Ramos (cell line): ENCODE measurements around the gene CD55.
"Not testable (repeated sequence)": the region's sequence is repeated elsewhere in the genome, so short reads cannot be mapped to it uniquely, and the experiment has no call there.

Source experiments
- in situ Hi-C: fragments of 300-500 bp; cut with MboI; formaldehyde crosslinking; loops from one replicate; pipeline ENCODE4 v1.14.3; 2022; ENCODE audit warnings: low sequenced_read_pairs; ENCODE audit not compliant: unreplicated experiment

Gene CD55

DNA sequence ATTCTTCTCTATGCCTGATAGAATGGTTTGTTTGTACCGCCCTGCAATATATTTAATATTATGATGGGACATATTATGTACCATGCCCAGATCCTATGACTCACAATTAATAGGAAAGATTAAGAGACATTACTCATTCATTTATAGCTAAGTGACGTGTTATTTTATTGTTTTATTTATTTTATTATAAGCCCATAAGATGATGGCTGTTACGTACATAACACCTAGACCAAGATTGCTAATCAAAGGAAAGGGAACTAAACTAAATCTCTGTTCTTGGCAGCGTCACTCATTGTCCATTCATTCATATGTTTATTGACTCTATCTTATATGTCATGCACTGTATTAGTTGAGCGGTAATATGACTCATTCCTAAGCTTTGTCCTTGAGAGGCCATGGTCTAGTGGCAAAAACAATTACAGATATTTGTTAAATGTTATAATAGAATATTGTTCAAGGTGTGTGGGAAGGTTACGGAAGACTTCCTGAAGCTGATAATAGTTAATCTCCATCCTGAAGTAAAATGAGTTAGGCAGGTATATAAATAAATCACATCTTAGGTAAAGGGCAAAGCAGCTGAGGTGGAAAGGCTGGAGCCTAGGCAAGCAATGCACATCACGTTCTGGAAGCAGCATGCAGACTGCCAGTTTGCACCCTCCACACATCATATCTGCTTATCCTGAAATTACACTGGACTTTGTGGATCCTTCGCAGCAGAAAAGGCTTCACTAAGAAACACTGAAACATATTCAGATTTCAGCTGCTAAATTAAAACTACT, 16.6 kb upstream of the CD55 start:
- in situ Hi-C loops = no loop called here

GRCh38 chr1:207305489-207305873, 16.0 kb upstream of the CD55 start:
- in situ Hi-C loops = no loop called here

DNA sequence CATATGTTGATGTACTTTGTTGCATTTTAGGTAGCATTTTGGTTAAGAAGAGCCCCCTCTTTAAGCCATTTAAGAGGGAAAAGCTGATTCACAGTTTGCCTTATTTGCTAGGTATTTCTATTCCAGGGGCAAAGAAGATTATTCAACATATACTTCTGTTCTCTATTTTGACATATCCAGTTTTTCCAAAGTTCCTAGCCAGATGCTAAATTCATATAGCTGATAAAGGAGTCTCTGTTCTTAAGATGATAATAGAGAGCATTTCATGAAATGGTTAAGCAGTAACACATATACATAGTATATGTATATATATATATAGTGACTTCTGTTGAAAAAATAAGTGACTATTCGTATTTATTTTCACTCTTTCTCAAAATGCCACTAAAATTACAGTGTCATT, 15.5 kb upstream of the CD55 start:
- in situ Hi-C loops = no loop called here

DNA sequence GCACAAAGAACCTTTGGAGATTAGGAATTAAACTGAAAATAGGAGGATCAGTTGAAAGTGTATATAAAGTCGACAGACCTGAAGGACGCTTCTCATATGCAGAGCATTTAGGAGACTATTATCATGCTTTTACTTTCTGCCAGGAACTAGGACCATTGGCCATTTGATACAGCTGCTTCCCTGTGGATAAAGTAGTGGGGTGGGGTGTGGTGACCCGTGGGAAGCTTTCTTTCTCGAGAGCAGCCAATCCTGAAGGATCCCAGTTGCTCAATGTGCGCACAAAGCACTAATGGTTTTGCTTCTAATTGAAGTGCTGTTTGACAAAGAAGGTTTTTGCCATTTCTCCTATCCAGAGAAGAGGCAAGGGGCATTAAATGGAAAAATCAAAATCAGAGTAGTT, 14.9 kb upstream of the CD55 start:
- in situ Hi-C loops = no loop called here

DNA sequence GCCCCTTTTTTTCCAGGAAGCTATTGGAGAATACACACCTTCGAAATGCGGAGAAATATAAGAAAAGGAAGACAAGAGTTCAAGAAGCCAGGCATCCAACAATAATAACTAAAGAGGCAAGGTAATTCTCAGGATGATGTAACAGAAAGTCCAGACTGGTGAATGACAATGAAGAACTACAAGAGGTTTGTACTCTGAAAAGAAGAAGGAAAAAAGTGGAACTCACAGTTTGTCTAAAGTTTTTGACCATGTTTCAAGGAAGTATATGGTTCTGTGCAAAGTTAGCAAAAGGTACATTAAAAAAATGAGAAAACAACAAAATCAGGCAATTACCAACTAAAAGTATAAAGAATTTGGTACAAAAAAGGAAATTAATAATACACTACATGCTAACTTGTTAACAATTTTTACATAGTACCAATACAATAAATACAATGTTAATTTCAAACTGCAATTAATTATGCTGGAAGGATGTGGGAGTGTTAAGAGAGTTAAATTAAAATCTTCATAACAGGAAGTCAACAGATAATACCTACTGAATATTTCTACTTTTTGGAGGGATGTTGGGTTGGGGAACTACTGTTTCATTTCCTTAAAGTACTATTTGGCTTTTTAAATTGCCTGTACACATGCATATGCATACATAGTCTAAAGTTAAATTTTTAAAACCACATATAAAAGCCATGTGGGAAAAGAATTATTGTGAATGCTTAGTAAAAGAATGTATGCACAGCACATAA, 12.9 kb upstream of the CD55 start:
- in situ Hi-C loops = no loop called here

GRCh38 chr1:207309745-207310273, 11.7 kb upstream of the CD55 start:
- in situ Hi-C loops = no loop called here

- in situ Hi-C loops = no loop called here
Measured at GRCh38 chr1:207311888-207312603, 9.4 kb upstream of the CD55 start.

- in situ Hi-C loops = no loop called here
Measured at GRCh38 chr1:207312604-207312920, 8.9 kb upstream of the CD55 start.

- in situ Hi-C loops = no loop called here
Measured at GRCh38 chr1:207313131-207313530, 8.3 kb upstream of the CD55 start.

- in situ Hi-C loops = no loop called here
Measured at GRCh38 chr1:207314816-207315215, 6.7 kb upstream of the CD55 start.

DNA sequence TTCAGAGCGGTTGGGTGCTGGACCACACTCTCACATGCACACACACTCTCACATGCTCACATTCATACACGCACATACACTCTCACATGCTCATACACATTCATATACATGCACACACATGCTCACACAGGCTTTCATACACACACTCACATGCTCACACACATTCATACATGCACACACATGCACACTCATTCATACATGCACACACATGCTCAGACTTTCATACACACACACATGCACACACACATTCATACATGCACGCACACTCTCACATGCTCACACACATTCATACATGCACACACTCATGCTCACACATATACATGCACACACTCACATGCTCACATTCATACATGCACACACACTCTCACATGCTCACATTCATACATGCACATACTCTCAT, 6.0 kb upstream of the CD55 start:
- in situ Hi-C loops = no loop called here

DNA sequence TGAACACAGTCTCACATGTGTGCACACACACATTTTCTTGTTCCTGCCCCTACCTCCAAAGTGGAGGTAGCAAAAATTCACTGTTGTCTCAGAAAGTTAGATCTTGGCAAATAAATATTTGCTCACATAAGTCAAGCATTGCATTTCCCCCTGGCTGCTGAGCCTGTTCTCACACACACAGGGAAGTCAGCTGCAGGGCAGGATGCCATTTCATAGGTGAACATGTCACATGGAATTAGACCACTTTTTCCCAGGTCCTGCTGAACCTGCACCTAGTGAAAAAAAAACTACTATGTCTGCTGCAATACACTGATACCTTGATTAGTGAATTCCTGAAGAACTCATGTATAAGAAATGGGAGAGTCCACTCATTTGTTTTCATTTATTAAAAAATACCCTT, 5.3 kb upstream of the CD55 start:
- in situ Hi-C loops = no loop called here

DNA sequence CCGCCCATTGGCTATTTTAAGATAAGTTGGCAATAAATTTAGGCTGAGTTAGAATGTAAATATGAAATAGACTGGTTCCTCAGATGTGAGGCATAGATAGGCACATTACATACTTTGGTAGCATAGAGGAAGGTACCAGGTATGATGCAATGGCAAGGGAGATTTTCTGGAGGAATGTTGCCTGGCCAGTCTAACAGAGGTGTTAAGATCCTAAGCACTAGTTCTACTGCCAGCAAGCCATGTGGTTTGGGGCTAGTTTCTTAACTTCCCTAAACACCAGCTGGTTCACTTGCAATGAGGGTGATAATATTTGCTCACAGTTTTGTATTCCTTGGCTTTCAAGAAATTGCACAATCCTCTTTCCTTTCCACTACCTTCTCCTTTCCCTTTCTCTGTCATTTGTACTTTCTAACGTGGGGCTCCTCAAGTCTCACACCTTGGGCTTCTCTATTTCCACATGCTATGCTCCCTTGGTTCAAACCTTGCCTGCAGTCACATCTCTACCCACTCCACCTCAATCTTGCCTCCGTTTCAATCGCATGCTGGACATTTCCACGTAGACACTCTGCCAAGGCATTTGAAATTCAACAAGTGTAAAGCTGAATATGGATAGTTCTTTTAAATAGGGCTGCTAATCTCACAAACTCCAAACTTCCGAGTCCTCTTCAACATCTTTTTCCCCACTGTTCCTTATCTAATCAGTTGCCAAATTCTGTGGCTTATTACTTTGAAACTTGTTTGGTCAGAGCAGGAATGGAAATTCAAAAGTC, 4.7 kb upstream of the CD55 start:
- in situ Hi-C loops = no loop called here

- in situ Hi-C loops = no loop called here
Measured at GRCh38 chr1:207317561-207317960, 3.9 kb upstream of the CD55 start.

GRCh38 chr1:207318072-207318619, 3.3 kb upstream of the CD55 start:
- in situ Hi-C loops = no loop called here

GRCh38 chr1:207319199-207319598, 2.3 kb upstream of the CD55 start:
- in situ Hi-C loops = no loop called here

DNA sequence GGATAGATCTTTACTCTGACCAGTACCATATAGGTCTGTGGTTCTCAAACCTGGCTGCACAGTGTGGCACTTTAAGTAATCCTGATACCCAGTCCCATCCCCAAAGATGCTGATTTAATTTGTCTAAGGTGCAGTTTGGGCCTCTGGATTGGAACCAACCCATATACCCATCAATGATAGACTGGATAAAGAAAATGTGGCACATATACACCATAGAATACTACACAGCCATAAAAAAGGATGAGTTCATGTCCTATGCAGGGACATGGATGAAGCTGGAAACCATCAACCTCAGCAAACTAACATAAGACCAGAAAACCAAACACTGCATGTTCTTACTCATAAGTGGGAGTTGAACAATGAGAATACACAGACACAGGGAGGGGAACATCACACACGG, 1.4 kb upstream of the CD55 start:
- in situ Hi-C loops = not testable (repeated sequence)

- in situ Hi-C loops = no loop called here
Measured at GRCh38 chr1:207321790-207322645, 540 bp downstream of the CD55 start.
